Measurements from ENCODE around the gene TMEM237. TPM values are rescaled to one million over a fixed set of nuclear protein-coding genes. Genes with fewer than 3 reads are reported as not detected.

Gene TMEM237

GRCh38 chr2:201607568-201607967, 35.7 kb downstream of the TMEM237 start:
- no peak overlapping the region for H3K4me3 ChIP-seq (ENCODE audit: low read length)
- no peak overlapping the region for H3K4me2 ChIP-seq (ENCODE audit: low read length)
- no peaks in the 10 kb centered on the region for H3K4me1 ChIP-seq (ENCODE audit: control insufficient read depth, insufficient read depth, low read length)
- H3K36me3 ChIP-seq (ENCODE audit: insufficient read depth, low read length): no peaks in the 10 kb centered on the region
- H3K27me3 ChIP-seq (ENCODE audit: control insufficient read depth, insufficient read depth, low read length): no peaks in the 10 kb centered on the region
- no peak overlapping the region for H3K9ac ChIP-seq (ENCODE audit: low read depth, low read length)
- H3K9me3 ChIP-seq (replicated peaks; ENCODE audit: low read length): no peaks in the 10 kb centered on the region

DNA sequence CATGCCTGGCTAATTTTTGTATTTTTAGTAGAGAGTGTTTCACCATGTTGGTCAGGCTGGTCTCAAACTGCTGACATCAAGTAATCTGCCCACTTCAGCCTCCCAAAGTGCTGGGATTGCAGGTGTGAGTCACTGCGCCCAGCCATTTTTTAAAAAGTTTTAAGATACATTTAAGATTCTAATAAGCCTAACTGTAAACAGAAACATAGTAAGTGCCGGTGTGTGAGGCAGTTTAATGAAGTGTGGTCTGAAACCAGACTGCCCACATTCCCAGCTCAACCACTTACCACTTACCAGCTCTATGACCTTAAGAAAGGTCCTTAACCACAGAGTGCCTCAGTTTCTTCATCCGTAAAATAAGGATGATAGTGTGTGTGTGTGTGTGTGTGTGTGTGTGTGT, 42.4 kb downstream of the TMEM237 start:
- no peak overlapping the region for H3K9ac ChIP-seq (ENCODE audit: low read depth, low read length)
- no peaks in the 10 kb centered on the region for H3K4me1 ChIP-seq (ENCODE audit: control insufficient read depth, insufficient read depth, low read length)
- H3K9me3 ChIP-seq (replicated peaks; ENCODE audit: low read length): peaks cover 5% of the 10 kb centered on the region
- H3K36me3 ChIP-seq (ENCODE audit: insufficient read depth, low read length): no peaks in the 10 kb centered on the region
- H3K27me3 ChIP-seq (ENCODE audit: control insufficient read depth, insufficient read depth, low read length): no peaks in the 10 kb centered on the region
- no peak overlapping the region for H3K4me2 ChIP-seq (ENCODE audit: low read length)
- H3K4me3 ChIP-seq (ENCODE audit: low read length): no peak overlapping the region

DNA sequence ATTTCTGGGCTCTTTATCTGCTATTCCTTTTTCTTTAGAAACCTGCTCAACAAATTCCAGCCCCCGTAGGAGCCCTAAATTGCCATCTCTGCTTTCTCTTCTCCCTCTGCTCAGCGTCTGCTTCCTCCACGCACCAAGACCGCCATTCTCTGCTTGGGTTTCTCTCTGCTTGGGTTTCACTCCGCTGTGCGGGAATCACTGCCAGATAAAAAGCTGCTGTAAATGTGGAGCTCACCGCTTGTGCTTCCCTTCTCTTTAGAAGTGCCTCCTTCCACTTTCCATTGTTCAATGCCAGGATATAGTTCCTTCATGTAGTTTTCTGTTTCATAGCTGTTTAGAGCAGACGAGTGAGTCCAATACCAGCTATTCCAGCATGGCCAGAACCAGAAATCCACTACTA, 45.9 kb downstream of the TMEM237 start:
- no peak overlapping the region for H3K4me3 ChIP-seq (ENCODE audit: low read length)
- H3K36me3 ChIP-seq (ENCODE audit: insufficient read depth, low read length): no peaks in the 10 kb centered on the region
- peak overlapping the region; percentile 54 for H3K4me2 ChIP-seq (ENCODE audit: low read length)
- H3K9me3 ChIP-seq (replicated peaks; ENCODE audit: low read length): peaks cover 5% of the 10 kb centered on the region
- H3K9ac ChIP-seq (ENCODE audit: low read depth, low read length): no peak overlapping the region
- H3K4me1 ChIP-seq (ENCODE audit: control insufficient read depth, insufficient read depth, low read length): no peaks in the 10 kb centered on the region
- no peaks in the 10 kb centered on the region for H3K27me3 ChIP-seq (ENCODE audit: control insufficient read depth, insufficient read depth, low read length)

DNA sequence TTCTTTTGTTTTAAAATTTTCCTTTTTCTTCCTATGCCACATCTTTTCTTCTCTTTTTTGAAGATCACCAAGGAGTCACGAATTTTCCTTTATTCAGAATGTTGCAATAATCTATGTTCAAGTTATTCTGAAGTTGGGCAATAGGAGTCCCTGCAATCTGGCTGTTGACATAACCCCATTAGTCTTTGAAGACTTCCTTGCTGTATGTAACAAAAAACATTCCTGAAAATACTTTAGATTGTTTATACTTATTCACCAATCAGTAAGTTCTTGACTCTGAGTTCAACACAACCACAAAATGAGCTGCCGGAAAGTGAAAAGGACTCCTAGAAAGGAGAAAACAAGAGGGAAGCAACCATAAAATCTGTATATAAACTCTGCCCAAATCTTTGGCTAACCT, 62.8 kb downstream of the TMEM237 start:
- H3K36me3 ChIP-seq (ENCODE audit: insufficient read depth, low read length): no peaks in the 10 kb centered on the region
- peak overlapping the region; percentile 47 for H3K4me2 ChIP-seq (ENCODE audit: low read length)
- H3K9me3 ChIP-seq (replicated peaks; ENCODE audit: low read length): no peaks in the 10 kb centered on the region
- peaks cover 19% of the 10 kb centered on the region for H3K4me1 ChIP-seq (ENCODE audit: control insufficient read depth, insufficient read depth, low read length)
- no peaks in the 10 kb centered on the region for H3K27me3 ChIP-seq (ENCODE audit: control insufficient read depth, insufficient read depth, low read length)
- no peak overlapping the region for H3K9ac ChIP-seq (ENCODE audit: low read depth, low read length)
- H3K4me3 ChIP-seq (ENCODE audit: low read length): no peak overlapping the region

GRCh38 chr2:201579536-201579935, 63.8 kb downstream of the TMEM237 start:
- H3K4me3 ChIP-seq (ENCODE audit: low read length): no peak overlapping the region
- no peak overlapping the region for H3K9ac ChIP-seq (ENCODE audit: low read depth, low read length)
- no peaks in the 10 kb centered on the region for H3K9me3 ChIP-seq (replicated peaks; ENCODE audit: low read length)
- H3K27me3 ChIP-seq (ENCODE audit: control insufficient read depth, insufficient read depth, low read length): no peaks in the 10 kb centered on the region
- peak overlapping the region; percentile 26 for H3K4me2 ChIP-seq (ENCODE audit: low read length)
- no peaks in the 10 kb centered on the region for H3K36me3 ChIP-seq (ENCODE audit: insufficient read depth, low read length)
- H3K4me1 ChIP-seq (ENCODE audit: control insufficient read depth, insufficient read depth, low read length): peaks cover 19% of the 10 kb centered on the region

DNA sequence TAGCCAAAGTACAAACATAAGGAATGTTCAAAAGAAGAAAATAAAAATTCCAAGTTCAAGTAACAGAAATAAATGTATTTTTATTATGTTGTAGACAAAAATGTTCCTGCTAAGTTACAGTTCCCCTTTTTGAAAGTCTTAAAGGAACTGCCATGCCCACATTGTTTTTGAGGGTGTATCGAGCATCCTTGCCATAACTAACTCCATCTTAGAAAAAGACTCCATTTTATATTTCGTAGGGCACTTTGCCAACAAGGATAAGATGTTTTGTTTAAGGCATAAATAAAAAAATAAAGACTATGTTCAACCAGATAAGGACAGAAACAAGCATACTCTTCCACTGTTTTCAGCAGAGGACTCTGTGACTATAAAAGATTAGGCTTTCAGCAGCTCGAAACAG, 67.3 kb downstream of the TMEM237 start:
- Histone ChIP-seq H3K9me3 (replicated peaks; ENCODE audit: low read length) (no peaks in the 10 kb centered on the region), H3K9ac (ENCODE audit: low read depth, low read length) (no peak overlapping the region), H3K4me1 (ENCODE audit: control insufficient read depth, insufficient read depth, low read length) (peaks cover 17% of the 10 kb centered on the region), H3K36me3 (ENCODE audit: insufficient read depth, low read length) (no peaks in the 10 kb centered on the region), H3K27me3 (ENCODE audit: control insufficient read depth, insufficient read depth, low read length) (no peaks in the 10 kb centered on the region), H3K4me2 (ENCODE audit: low read length) (no peak overlapping the region), H3K4me3 (ENCODE audit: low read length) (no peak overlapping the region)

GRCh38 chr2:201574766-201575165, 68.5 kb downstream of the TMEM237 start:
- Histone ChIP-seq H3K36me3 (ENCODE audit: insufficient read depth, low read length) (no peaks in the 10 kb centered on the region), H3K9me3 (replicated peaks; ENCODE audit: low read length) (no peaks in the 10 kb centered on the region)

GRCh38 chr2:201572846-201573508, 70.3 kb downstream of the TMEM237 start:
- H3K9ac ChIP-seq (ENCODE audit: low read depth, low read length): no peak overlapping the region

More at GRCh38 chr2:201574766-201575165, 68.5 kb downstream of the TMEM237 start:
- Histone ChIP-seq H3K4me3 (ENCODE audit: low read length) (no peak overlapping the region), H3K4me2 (ENCODE audit: low read length) (no peak overlapping the region), H3K27me3 (ENCODE audit: control insufficient read depth, insufficient read depth, low read length) (no peaks in the 10 kb centered on the region), H3K4me1 (ENCODE audit: control insufficient read depth, insufficient read depth, low read length) (peaks cover 7% of the 10 kb centered on the region), H3K9ac (ENCODE audit: low read depth, low read length) (no peak overlapping the region)

More at GRCh38 chr2:201572846-201573508, 70.3 kb downstream of the TMEM237 start:
- H3K4me1 ChIP-seq (ENCODE audit: control insufficient read depth, insufficient read depth, low read length): no peaks in the 10 kb centered on the region
- H3K4me3 ChIP-seq (ENCODE audit: low read length): no peak overlapping the region
- H3K4me2 ChIP-seq (ENCODE audit: low read length): no peak overlapping the region
- no peaks in the 10 kb centered on the region for H3K27me3 ChIP-seq (ENCODE audit: control insufficient read depth, insufficient read depth, low read length)
- no peaks in the 10 kb centered on the region for H3K36me3 ChIP-seq (ENCODE audit: insufficient read depth, low read length)
- H3K9me3 ChIP-seq (replicated peaks; ENCODE audit: low read length): no peaks in the 10 kb centered on the region

Small RNA genes within 50 kb of the gene (small RNA-seq; reads per million reads assigned to genes)
- gene RNU6-651P: not detected

Data from skeletal muscle satellite cell (primary cell).